Left lobe of liver (tissue), 2 donors: Measurements from ENCODE around the gene ATXN1. TPM values are rescaled to one million over a fixed set of nuclear protein-coding genes. Genes with fewer than 3 reads are reported as not detected.
A peak's percentile ranks its signal among the peaks of the same experiment; 100 is the strongest.

ENCODE experiments used
- ATAC-seq: fragments of 200-7000 bp; cut with Tn5 transposase; one replicate; pipeline ENCODE4 v1.9.1; 2020; ENCODE audit warnings: mild to moderate bottlenecking, moderate library complexity
- DNase-seq: peaks from one replicate; pipeline ENCODE4 v3.0.0-alpha.2; 2020; ENCODE audit warnings: low spot score
- total RNA-seq: library from RNA; stranded (reverse); gene quantifications from one replicate; pipeline ENCODE4 v1.2.1, GENCODE V29; 2021
- donor health status: DM: no; HTN: no; CAD: no; lungs with moderate emphysema.
- donor health status: DM: no; HTN: yes; CAD: no.

ATXN1 gene
- total RNA-seq, 1 donor from 2014 or later, result 29.5 TPM

GRCh38 chr6:16591396-16592222 lies 169.7 kb downstream of the ATXN1 start:
- no peak for ATAC-seq
- no peak for DNase-seq

- DNase-seq (peak; percentile 52), ATAC-seq (peak; percentile 45)
Measured at GRCh38 chr6:16585805-16586204, 175.5 kb downstream of the ATXN1 start.

- ATAC-seq (peak; percentile 77), DNase-seq (peak; percentile 67)
Measured at GRCh38 chr6:16583144-16583762, 178.0 kb downstream of the ATXN1 start.

- ATAC-seq, result no peak
- no peak for DNase-seq
Measured at GRCh38 chr6:16582446-16583143, 178.7 kb downstream of the ATXN1 start.

GRCh38 chr6:16578695-16579285 lies 182.5 kb downstream of the ATXN1 start:
- DNase-seq (no peak), ATAC-seq (peak; percentile 78)

- no peak for DNase-seq
- no peak for ATAC-seq
Measured at GRCh38 chr6:16576451-16577368, 184.6 kb downstream of the ATXN1 start.

GRCh38 chr6:16575655-16576054 lies 185.6 kb downstream of the ATXN1 start:
- DNase-seq, result no peak
- ATAC-seq, result no peak

- ATAC-seq (no peak), DNase-seq (no peak)
Measured at GRCh38 chr6:16572943-16573342, 188.3 kb downstream of the ATXN1 start.

- ATAC-seq (no peak), DNase-seq (no peak)
Measured at GRCh38 chr6:16572317-16572716, 188.9 kb downstream of the ATXN1 start.

GRCh38 chr6:16570946-16571345 lies 190.3 kb downstream of the ATXN1 start:
- DNase-seq (no peak), ATAC-seq (no peak)

GRCh38 chr6:16570221-16570553 lies 191.1 kb downstream of the ATXN1 start:
- DNase-seq, result no peak
- ATAC-seq, result no peak

- ATAC-seq, result no peak
- no peak for DNase-seq
Measured at GRCh38 chr6:16568128-16568527, 193.1 kb downstream of the ATXN1 start.

- DNase-seq (no peak), ATAC-seq (no peak)
Measured at GRCh38 chr6:16567071-16567470, 194.2 kb downstream of the ATXN1 start.

GRCh38 chr6:16564436-16564835 lies 196.8 kb downstream of the ATXN1 start:
- DNase-seq (no peak), ATAC-seq (no peak)

GRCh38 chr6:16563628-16564240 lies 197.5 kb downstream of the ATXN1 start:
- ATAC-seq (peak; percentile 85), DNase-seq (no peak)

- ATAC-seq (no peak), DNase-seq (no peak)
Measured at GRCh38 chr6:16562498-16562897, 198.8 kb downstream of the ATXN1 start.

- no peak for ATAC-seq
- DNase-seq, result no peak
Measured at GRCh38 chr6:16559071-16559470, 202.2 kb downstream of the ATXN1 start.

GRCh38 chr6:16555550-16555949 lies 205.7 kb downstream of the ATXN1 start:
- no peak for DNase-seq
- ATAC-seq, result no peak

- no peak for ATAC-seq
- DNase-seq, result no peak
Measured at GRCh38 chr6:16553531-16553930, 207.7 kb downstream of the ATXN1 start.

GRCh38 chr6:16551466-16551865 lies 209.8 kb downstream of the ATXN1 start:
- ATAC-seq, result no peak
- DNase-seq, result no peak
